ENCODE measurements around the gene TAP2.

DNA sequence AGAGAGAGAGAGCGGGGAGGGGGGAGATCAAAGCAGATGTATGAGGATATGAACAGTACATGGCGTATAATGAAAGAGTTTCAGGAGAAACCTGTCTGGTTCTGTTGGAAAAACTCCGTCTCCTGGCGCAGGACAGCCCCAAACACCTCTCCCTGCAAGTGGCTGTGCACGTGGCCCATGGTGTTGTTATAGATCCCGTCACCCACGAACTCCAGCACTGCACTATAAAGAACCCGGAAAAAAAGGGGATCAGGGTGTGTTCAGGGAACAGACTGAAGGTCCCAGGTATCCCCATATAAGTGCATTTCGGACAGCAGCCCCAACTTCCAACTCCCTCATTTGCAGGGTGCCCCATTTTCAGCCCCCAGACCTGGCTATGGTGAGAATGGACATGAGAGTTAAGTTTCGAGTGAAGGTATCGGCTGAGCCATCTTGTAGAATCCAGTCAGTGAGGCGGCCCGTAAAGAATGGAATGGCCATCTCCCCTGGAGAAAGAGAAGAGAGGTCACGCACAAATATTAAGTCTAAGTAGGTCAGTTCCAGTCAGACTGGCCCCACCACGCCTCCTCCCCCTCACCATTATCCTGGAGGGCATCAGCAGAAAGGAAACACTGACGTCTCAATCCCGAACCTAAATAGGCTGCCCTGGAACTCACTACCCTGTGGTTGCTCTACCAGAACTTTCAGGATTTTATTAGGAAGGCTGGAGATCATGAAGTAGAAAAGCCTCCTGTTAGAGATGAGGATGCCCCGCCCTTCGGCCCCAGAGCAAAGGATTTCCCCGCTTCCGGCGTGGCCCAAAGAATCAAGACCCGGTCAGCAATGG lies 13.7 kb upstream of the TAP2 start:
- TF ChIP-seq EZH2 (IDR thresholded peaks at IDR 0.05; ENCODE audit: borderline replicate concordance, insufficient read depth, low read length, poor library complexity, severe bottlenecking) (no peak), EP300 (conservative IDR thresholded peaks at IDR 0.05; ENCODE audit: poor library complexity, severe bottlenecking) (no peak), POLR2AphosphoS5 (IDR thresholded peaks at IDR 0.05) (no peak), MXI1 (conservative IDR thresholded peaks at IDR 0.05; ENCODE audit: poor library complexity, severe bottlenecking) (no peak), RAD21 (conservative IDR thresholded peaks at IDR 0.05) (no peak), TAF1 (IDR thresholded peaks at IDR 0.05; ENCODE audit: low read depth) (no peak)
- TF ChIP-seq, protein P1, sequence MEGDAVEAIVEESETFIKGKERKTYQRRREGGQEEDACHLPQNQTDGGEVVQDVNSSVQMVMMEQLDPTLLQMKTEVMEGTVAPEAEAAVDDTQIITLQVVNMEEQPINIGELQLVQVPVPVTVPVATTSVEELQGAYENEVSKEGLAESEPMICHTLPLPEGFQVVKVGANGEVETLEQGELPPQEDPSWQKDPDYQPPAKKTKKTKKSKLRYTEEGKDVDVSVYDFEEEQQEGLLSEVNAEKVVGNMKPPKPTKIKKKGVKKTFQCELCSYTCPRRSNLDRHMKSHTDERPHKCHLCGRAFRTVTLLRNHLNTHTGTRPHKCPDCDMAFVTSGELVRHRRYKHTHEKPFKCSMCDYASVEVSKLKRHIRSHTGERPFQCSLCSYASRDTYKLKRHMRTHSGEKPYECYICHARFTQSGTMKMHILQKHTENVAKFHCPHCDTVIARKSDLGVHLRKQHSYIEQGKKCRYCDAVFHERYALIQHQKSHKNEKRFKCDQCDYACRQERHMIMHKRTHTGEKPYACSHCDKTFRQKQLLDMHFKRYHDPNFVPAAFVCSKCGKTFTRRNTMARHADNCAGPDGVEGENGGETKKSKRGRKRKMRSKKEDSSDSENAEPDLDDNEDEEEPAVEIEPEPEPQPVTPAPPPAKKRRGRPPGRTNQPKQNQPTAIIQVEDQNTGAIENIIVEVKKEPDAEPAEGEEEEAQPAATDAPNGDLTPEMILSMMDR (IDR thresholded peaks at IDR 0.05; ENCODE audit: poor library complexity, severe bottlenecking): no peak
- TF ChIP-seq, protein P2, sequence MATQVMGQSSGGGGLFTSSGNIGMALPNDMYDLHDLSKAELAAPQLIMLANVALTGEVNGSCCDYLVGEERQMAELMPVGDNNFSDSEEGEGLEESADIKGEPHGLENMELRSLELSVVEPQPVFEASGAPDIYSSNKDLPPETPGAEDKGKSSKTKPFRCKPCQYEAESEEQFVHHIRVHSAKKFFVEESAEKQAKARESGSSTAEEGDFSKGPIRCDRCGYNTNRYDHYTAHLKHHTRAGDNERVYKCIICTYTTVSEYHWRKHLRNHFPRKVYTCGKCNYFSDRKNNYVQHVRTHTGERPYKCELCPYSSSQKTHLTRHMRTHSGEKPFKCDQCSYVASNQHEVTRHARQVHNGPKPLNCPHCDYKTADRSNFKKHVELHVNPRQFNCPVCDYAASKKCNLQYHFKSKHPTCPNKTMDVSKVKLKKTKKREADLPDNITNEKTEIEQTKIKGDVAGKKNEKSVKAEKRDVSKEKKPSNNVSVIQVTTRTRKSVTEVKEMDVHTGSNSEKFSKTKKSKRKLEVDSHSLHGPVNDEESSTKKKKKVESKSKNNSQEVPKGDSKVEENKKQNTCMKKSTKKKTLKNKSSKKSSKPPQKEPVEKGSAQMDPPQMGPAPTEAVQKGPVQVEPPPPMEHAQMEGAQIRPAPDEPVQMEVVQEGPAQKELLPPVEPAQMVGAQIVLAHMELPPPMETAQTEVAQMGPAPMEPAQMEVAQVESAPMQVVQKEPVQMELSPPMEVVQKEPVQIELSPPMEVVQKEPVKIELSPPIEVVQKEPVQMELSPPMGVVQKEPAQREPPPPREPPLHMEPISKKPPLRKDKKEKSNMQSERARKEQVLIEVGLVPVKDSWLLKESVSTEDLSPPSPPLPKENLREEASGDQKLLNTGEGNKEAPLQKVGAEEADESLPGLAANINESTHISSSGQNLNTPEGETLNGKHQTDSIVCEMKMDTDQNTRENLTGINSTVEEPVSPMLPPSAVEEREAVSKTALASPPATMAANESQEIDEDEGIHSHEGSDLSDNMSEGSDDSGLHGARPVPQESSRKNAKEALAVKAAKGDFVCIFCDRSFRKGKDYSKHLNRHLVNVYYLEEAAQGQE (IDR thresholded peaks at IDR 0.05; ENCODE audit: borderline replicate concordance): no peak
